HG03135 (cell line): ENCODE data around the gene AATK.
"Not testable (repeated sequence)": the region's sequence is repeated elsewhere in the genome, so short reads cannot be mapped to it uniquely, and the experiment has no call there.

Experiments
- ATAC-seq: cut with Tn5 transposase; IDR thresholded peaks from one replicate; pipeline ENCODE4 v1.9.1; 2021; ENCODE audit warnings: mild to moderate bottlenecking, moderate library complexity; ENCODE audit not compliant: unreplicated experiment

AATK gene

GRCh38 chr17:81080019-81080418 is 86.0 kb downstream of the AATK start:
- no peak for ATAC-seq

- not testable (repeated sequence) for ATAC-seq
Measured at GRCh38 chr17:81078026-81078913, 87.8 kb downstream of the AATK start.

- no peak for ATAC-seq
Measured at GRCh38 chr17:81076141-81076679, 89.8 kb downstream of the AATK start.

- ATAC-seq = no peak
Measured at GRCh38 chr17:81075307-81075706, 90.7 kb downstream of the AATK start.

- no peak for ATAC-seq
Measured at GRCh38 chr17:81074875-81075274, 91.1 kb downstream of the AATK start.

GRCh38 chr17:81073967-81074839 is 91.8 kb downstream of the AATK start:
- ATAC-seq = no peak

- no peak for ATAC-seq
Measured at GRCh38 chr17:81071761-81072741, 94.0 kb downstream of the AATK start.

- no peak for ATAC-seq
Measured at GRCh38 chr17:81070541-81071246, 95.3 kb downstream of the AATK start.

GRCh38 chr17:81069135-81069645 is 96.8 kb downstream of the AATK start:
- no peak for ATAC-seq

- no peak for ATAC-seq
Measured at GRCh38 chr17:81068411-81069134, 97.4 kb downstream of the AATK start.

GRCh38 chr17:81067391-81067811 is 98.6 kb downstream of the AATK start:
- no peak for ATAC-seq
